ENCODE data around the gene SYTL1.

The SYTL1 gene

GRCh38 chr1:27341525-27342252, at the start of gene SYTL1:
Gene SYTL1, plus strand, starts transcription at chr1:27342022. Its CDS starts 3,313 bp downstream, at chr1:27345335.
- DNase-seq = peak in 1 of 2 experiments; percentile 59

DNA sequence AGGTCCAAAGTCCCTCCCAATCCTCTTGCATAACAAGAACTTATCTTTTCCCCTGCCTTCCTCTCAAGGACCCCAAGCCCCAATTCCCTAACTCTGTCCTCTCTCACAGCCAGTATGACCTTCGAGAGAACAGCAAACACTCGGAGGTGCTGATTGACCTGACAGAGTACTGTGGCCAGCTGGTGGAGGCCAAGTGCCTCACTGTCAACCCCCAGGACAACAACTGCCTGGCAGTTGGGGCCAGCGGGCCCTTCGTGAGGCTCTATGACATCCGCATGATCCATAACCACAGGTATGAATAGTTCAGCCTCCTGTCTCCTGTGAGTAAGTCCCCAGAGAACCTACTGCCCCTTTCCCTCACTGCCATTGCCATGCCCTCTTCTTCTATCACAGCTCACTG, 49.7 kb upstream of the SYTL1 start:
- no peak for DNase-seq

- no peak for DNase-seq
These were observed 47.9 kb upstream of the SYTL1 start for GRCh38 chr1:27293915-27294314.

GRCh38 chr1:27296773-27297291, 45.0 kb upstream of the SYTL1 start:
- DNase-seq = peak; percentile 26 to 51

DNA sequence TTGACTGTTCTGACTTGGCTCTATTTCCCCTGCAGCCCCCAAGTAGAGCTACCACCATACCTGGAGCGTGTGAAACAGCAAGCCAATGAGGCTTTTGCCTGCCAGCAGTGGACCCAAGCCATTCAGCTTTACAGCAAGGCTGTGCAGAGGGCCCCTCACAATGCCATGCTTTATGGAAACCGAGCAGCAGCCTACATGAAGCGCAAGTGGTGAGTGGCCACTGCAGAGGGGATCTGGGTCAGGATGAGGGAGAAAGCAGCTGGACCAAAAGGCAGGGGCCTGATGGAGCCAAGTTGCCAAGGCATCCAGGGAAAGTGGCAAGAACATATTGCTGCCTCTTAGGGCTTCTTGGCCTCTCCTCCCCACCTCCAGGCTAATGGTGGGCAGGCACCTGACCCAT, 43.9 kb upstream of the SYTL1 start:
- DNase-seq = no peak

- peak in 1 of 2 experiments; percentile 9 for DNase-seq
These were observed 43.0 kb upstream of the SYTL1 start for GRCh38 chr1:27298632-27299384.

DNA sequence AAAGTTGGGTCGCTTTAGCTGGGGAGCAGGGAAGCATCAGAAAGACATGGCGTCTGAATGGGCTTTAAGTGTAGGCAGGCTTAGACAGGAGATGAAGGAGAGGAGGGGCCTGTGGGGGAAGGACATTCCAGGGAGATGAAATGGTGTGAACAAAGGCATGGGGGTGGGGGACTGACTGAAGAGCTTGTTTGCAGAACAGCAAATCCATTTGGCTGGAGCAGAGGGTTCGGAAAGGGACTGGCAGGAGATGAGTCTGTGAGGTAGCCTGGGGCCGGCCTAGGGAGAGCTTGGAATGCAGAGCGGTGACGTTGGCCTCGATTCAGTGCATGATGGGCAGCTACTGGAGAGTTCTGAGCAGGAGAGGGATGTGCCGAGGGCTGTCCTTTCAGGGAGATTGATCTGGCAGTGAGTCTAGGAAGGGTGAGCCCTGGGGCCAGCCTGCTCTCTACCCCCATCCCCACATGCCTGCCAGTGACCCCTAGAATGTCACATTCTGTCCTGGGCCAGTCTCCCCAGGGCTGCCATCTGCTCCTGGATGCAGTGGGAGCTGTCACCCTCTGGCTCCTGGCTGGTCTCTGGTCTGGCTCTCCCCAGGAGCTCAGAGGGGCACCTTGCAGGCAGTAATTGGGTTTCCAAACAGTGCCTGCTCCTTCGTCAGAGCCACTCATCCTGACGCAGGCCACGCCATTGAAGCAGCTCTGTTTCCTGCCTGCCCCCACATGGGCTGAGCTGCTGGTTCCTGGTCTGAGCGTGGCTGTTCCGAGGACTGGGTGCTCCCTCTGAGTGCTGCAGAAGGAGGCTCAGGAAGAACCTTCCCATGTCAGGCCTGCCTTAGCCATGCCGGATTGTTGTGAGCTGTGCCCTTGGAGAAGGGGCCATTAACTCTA, 42.2 kb upstream of the SYTL1 start:
- DNase-seq = no peak

- DNase-seq = peak; percentile 85 to 89
These were observed 41.3 kb upstream of the SYTL1 start for GRCh38 chr1:27300341-27301051.

DNA sequence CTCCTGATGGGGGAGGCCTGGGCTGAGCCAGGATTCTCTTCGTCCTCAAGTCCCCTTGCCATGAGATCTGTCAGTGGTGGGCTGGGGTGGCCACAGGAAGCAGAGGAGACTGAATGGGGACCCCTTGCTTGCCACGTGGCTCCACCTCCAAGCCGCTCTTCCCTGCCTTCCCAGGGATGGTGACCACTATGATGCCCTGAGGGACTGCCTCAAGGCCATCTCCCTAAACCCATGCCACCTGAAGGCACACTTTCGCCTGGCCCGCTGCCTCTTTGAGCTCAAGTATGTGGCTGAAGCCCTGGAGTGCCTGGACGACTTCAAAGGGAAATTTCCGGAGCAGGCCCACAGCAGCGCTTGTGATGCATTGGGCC, 40.8 kb upstream of the SYTL1 start:
- no peak for DNase-seq

DNA sequence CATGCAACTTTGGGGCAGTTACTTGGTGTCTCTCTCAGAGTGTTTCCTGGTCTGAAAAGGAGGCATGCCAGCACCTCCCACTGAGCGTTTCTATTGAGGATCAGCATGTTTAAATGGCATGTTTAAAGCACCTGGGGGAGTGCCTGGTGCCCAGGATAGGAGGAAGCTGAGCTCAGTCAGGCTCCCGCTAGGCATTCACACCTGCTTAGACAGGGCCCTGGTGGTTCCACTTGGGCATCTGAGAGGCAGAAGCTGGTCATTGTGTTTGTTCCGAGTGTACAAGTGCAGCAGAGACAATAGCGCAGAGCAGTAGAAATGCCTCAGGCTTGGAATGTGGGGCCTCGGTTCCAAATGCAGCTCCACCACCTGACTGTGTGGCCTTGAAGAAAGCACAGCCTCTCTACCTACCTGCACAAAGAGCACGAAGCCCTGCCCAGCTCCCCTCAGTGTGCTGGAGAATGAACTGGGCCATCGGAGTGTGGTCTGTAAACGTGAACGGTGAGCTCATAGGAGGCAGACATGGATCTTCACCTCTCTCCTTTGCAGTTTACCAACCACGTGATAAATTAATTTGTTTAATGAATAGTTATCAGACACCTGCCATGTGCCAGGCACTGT, 40.1 kb upstream of the SYTL1 start:
- no peak for DNase-seq

- DNase-seq = no peak
These were observed 39.2 kb upstream of the SYTL1 start for GRCh38 chr1:27302612-27303011.

- DNase-seq = no peak
These were observed 38.3 kb upstream of the SYTL1 start for GRCh38 chr1:27303509-27303908.

DNA sequence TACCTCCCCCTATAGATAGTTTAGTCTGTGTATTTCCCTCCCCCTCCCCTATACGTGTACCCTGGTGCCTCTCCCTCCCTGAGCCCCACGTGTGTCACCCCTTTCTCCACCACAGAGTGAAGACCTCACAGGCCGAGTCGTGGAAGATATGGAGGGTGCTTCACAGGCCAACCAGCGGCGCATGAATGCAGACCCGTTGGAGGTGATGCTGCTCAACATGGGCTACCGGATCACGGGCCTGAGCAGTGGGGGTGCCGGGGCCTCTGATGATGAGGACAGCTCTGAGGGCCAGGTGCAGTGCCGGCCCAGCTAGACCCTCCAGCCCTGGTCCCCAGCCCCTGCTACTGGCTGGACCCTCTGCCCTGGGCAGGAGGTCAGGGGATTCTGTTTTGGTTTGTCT, 35.8 kb upstream of the SYTL1 start:
- no peak for DNase-seq

- peak; percentile 86 to 91 for DNase-seq
These were observed 34.7 kb upstream of the SYTL1 start for GRCh38 chr1:27306892-27307761.

DNA sequence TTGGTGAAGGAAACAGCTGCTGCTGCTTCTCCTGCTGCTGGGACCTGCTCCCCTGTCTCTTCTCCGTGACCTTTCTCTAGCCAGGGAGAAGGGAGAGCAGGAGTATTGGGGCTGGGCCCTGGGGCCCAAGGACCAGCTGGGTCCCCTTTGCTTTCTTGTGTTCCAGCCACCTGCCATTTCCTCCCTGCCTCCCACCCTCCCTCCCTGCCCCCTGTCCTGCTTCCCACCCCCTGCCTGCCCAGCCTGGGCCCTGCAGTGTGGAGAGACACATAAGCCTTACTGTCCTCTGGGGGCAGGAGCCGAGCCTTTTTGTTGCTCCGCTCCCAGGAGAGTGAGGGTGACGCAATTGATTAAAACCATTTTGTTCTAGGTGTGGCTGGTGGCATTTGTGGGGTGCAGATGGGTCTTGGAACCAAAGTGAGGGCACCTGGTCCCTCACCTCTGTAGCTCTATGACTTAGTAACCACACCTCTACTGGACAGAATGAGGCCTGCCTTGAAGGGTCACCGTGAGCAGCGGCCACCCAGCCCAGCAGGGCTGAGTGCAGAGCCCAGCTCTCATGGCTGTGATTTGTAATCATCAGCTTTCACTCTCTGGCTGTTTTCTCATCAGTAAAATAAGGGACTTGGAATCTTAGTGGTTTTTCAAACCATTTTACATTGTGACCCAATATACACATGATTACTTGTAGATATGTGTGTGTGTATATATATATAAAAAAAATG, 33.8 kb upstream of the SYTL1 start:
- peak; percentile 86 to 91 for DNase-seq

GRCh38 chr1:27314169-27314568, 27.7 kb upstream of the SYTL1 start:
- DNase-seq = no peak

- no peak for DNase-seq
These were observed 27.1 kb upstream of the SYTL1 start for GRCh38 chr1:27314737-27315136.

GRCh38 chr1:27316860-27317259, 25.0 kb upstream of the SYTL1 start:
- no peak for DNase-seq

- DNase-seq = peak; percentile 37 to 60
These were observed 23.7 kb upstream of the SYTL1 start for GRCh38 chr1:27318136-27318535.

DNA sequence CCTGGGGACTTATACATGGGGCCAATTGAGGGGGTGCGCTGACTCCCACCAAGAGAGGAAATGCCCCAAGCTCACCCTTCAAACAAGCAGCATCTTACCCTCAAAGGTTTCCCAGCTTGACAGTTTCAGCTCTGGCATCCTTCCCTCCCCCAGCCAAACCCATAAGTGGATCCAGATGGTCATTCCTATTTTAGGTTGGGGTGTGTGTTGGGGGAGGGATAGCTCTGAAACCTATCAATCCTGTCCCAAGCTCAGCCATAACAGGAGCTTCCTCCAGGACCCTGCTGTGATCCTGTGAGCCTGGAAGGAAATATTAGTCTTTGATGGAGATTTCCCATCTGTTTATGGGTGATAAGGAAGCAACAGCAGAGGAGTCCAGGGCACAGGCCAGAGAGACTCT, 23.2 kb upstream of the SYTL1 start:
- peak; percentile 95 to 97 for DNase-seq

Data from NCI-H524 (cell line).